ENCODE data around the gene MOB3C. TPM values are rescaled to one million over a fixed set of nuclear protein-coding genes. Genes with fewer than 3 reads are reported as not detected.
A peak's percentile ranks its signal among the peaks of the same experiment; 100 is the strongest.

The MOB3C gene
- total RNA-seq, 2 donors from 2014 or later = 12.3 to 20.7 TPM

GRCh38 chr1:46622344-46622743 is 5.7 kb upstream of the MOB3C start:
- no peak overlapping the region for H3K4me3 Mint-ChIP-seq
- H3K27me3 Mint-ChIP-seq = no peaks in the 10 kb centered on the region
- no peak overlapping the region for H3K27ac Mint-ChIP-seq
- DNase-seq (ENCODE audit: low spot score) = no peak
- no peaks in the 10 kb centered on the region for H3K36me3 Mint-ChIP-seq
- H3K4me1 Mint-ChIP-seq (ENCODE audit: low read depth in 2 of 2) = peaks cover 6 to 7% of the 10 kb centered on the region in 2 donors
- no peak for ATAC-seq
- no peaks in the 10 kb centered on the region for H3K9me3 Mint-ChIP-seq

- DNase-seq (ENCODE audit: low spot score) (no peak), ATAC-seq (no peak)
- no peak overlapping the region for H3K27ac Mint-ChIP-seq
- H3K4me1 Mint-ChIP-seq (ENCODE audit: low read depth in 2 of 2) = peaks cover 10 to 11% of the 10 kb centered on the region in 2 donors
- H3K27me3 Mint-ChIP-seq = no peaks in the 10 kb centered on the region
- H3K4me3 Mint-ChIP-seq = no peak overlapping the region
- H3K36me3 Mint-ChIP-seq = no peaks in the 10 kb centered on the region
- H3K9me3 Mint-ChIP-seq = no peaks in the 10 kb centered on the region
Observed at GRCh38 chr1:46621930-46622329, 5.3 kb upstream of the MOB3C start.

DNA sequence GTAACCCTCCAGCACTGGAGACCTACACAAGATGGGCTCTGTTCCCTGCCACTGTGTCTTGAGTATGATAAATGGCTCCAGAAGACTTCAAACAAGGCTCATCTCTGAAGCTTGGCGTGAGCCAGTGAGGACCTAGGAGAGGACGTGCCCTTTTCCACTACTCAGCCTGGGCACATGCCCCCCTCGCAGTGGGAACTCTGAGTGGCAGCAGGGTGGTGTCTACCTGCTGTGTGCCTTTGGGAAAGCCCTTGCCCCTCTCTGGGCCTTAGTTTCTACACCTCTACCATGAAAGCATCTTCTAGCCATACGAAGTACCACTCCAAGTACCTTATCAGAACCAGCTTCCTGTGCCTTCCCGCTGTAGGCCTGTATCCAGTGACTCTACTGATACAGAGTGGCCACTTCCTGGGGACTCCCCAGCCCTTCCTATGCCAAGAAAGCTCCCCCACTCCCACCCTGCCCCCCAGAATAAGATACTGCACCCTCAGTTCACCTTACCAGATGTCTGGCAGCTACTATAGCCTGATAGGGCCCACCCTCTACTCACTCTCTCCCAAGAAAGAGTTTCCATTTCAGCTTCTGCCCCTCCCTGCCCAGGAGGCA is 3.1 kb upstream of the MOB3C start:
- H3K4me1 Mint-ChIP-seq (ENCODE audit: low read depth in 2 of 2) = peaks cover 26% of the 10 kb centered on the region in 2 donors
- no peaks in the 10 kb centered on the region for H3K27me3 Mint-ChIP-seq
- H3K4me3 Mint-ChIP-seq = no peak overlapping the region
- no peaks in the 10 kb centered on the region for H3K9me3 Mint-ChIP-seq
- DNase-seq (ENCODE audit: low spot score) = no peak
- no peak overlapping the region for H3K27ac Mint-ChIP-seq
- no peak for ATAC-seq
- no peaks in the 10 kb centered on the region for H3K36me3 Mint-ChIP-seq

DNA sequence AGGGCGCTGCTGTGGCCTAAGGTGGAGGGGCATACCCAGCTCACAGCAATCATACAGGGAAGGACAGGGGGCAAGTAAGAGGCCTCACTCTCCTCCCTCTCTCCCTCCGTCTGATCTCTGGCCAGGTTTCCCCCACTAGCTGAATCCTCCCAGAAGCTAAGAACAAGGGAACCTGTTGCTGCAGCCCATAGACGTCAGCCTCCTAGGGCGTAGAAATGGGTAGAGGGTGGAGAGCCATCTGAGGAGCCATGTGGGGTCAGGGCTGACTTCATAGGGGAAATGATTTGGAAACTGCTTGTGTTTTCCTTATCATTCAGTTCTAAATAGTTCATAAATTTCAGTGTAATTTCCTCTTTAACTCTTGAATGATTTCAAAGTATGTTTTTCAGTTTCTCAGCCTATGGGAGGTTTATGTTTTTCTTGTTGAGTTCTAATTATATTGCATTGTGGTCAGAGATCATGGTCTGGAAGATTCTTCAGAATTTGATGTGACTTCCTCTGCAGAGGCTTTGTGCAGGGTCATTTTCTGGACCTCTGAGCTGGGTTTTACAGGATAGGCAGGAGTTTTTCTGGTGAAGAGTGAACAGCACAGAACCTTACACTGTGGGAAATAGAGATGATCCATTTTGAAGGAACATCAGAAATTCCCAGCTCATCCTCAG is 2.3 kb upstream of the MOB3C start:
- H3K27ac Mint-ChIP-seq = peak overlapping the region in 1 of 2 donors; percentile 91
- no peak for DNase-seq (ENCODE audit: low spot score)
- H3K4me3 Mint-ChIP-seq = no peak overlapping the region
- no peaks in the 10 kb centered on the region for H3K36me3 Mint-ChIP-seq
- no peaks in the 10 kb centered on the region for H3K27me3 Mint-ChIP-seq
- H3K4me1 Mint-ChIP-seq (ENCODE audit: low read depth in 2 of 2) = peaks cover 26% of the 10 kb centered on the region in 2 donors
- no peak for ATAC-seq
- no peaks in the 10 kb centered on the region for H3K9me3 Mint-ChIP-seq

- peaks cover 30 to 33% of the 10 kb centered on the region in 2 donors for H3K4me1 Mint-ChIP-seq (ENCODE audit: low read depth in 2 of 2)
Observed at GRCh38 chr1:46617833-46618232, 1.2 kb upstream of the MOB3C start.

GRCh38 chr1:46617108-46617800 is 643 bp upstream of the MOB3C start:
- no peak for DNase-seq (ENCODE audit: low spot score)
- peak overlapping the region; percentile 88 for H3K4me3 Mint-ChIP-seq
- no peak for ATAC-seq
- no peaks in the 10 kb centered on the region for H3K27me3 Mint-ChIP-seq
- peaks cover 32 to 38% of the 10 kb centered on the region in 2 donors for H3K4me1 Mint-ChIP-seq (ENCODE audit: low read depth in 2 of 2)
- H3K27ac Mint-ChIP-seq = peak overlapping the region; percentile 77 to 91
- H3K36me3 Mint-ChIP-seq = no peaks in the 10 kb centered on the region
- H3K9me3 Mint-ChIP-seq = no peaks in the 10 kb centered on the region

More at GRCh38 chr1:46617833-46618232, 1.2 kb upstream of the MOB3C start:
- ATAC-seq = no peak
- Mint-ChIP-seq H3K36me3 (no peaks in the 10 kb centered on the region), H3K9me3 (no peaks in the 10 kb centered on the region), H3K27me3 (no peaks in the 10 kb centered on the region), H3K27ac (peak overlapping the region; percentile 77 to 91), H3K4me3 (peak overlapping the region; percentile 88)
- DNase-seq (ENCODE audit: low spot score) = no peak

DNA sequence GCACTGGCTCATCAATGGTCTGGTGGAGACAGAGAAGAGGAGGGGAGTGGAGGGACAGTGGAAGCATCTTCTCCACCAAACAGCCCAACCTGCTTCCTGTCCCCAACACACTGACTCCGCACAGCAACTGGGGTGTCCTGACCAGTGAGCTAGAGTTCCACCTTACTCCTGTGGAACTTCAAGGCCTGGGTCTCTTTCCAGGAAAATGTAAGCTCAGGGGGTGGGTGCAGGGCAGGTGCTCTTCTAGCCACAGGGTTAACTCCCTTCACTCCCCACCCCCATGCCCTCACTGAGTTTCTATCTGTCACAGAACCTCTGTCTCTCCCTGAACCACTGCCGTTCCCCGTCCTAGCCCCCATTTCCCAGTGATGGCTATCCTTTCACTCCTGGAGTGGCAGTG is 876 bp downstream of the MOB3C start:
- H3K27ac Mint-ChIP-seq = peak overlapping the region; percentile 77 to 91
- H3K9me3 Mint-ChIP-seq = no peaks in the 10 kb centered on the region
- H3K4me1 Mint-ChIP-seq (ENCODE audit: low read depth in 2 of 2) = peaks cover 35 to 38% of the 10 kb centered on the region in 2 donors
- ATAC-seq (no peak), DNase-seq (ENCODE audit: low spot score) (no peak)
- H3K27me3 Mint-ChIP-seq = no peaks in the 10 kb centered on the region
- H3K4me3 Mint-ChIP-seq = peak overlapping the region; percentile 88
- H3K36me3 Mint-ChIP-seq = no peaks in the 10 kb centered on the region

- Mint-ChIP-seq H3K4me3 (peak overlapping the region; percentile 88), H3K4me1 (ENCODE audit: low read depth in 2 of 2) (peaks cover 35 to 38% of the 10 kb centered on the region in 2 donors), H3K27ac (peak overlapping the region; percentile 77 to 91), H3K36me3 (no peaks in the 10 kb centered on the region), H3K9me3 (no peaks in the 10 kb centered on the region), H3K27me3 (no peaks in the 10 kb centered on the region)
- ATAC-seq (no peak), DNase-seq (ENCODE audit: low spot score) (no peak)
Observed at GRCh38 chr1:46615088-46615487, 1.5 kb downstream of the MOB3C start.

GRCh38 chr1:46614604-46614984 is 2.0 kb downstream of the MOB3C start:
- DNase-seq (ENCODE audit: low spot score) = no peak
- Mint-ChIP-seq H3K4me1 (ENCODE audit: low read depth in 2 of 2) (peaks cover 38 to 42% of the 10 kb centered on the region in 2 donors), H3K27ac (peak overlapping the region in 1 of 2 donors; percentile 91), H3K4me3 (peak overlapping the region; percentile 88), H3K36me3 (no peaks in the 10 kb centered on the region), H3K9me3 (no peaks in the 10 kb centered on the region), H3K27me3 (no peaks in the 10 kb centered on the region)
- no peak for ATAC-seq

DNA sequence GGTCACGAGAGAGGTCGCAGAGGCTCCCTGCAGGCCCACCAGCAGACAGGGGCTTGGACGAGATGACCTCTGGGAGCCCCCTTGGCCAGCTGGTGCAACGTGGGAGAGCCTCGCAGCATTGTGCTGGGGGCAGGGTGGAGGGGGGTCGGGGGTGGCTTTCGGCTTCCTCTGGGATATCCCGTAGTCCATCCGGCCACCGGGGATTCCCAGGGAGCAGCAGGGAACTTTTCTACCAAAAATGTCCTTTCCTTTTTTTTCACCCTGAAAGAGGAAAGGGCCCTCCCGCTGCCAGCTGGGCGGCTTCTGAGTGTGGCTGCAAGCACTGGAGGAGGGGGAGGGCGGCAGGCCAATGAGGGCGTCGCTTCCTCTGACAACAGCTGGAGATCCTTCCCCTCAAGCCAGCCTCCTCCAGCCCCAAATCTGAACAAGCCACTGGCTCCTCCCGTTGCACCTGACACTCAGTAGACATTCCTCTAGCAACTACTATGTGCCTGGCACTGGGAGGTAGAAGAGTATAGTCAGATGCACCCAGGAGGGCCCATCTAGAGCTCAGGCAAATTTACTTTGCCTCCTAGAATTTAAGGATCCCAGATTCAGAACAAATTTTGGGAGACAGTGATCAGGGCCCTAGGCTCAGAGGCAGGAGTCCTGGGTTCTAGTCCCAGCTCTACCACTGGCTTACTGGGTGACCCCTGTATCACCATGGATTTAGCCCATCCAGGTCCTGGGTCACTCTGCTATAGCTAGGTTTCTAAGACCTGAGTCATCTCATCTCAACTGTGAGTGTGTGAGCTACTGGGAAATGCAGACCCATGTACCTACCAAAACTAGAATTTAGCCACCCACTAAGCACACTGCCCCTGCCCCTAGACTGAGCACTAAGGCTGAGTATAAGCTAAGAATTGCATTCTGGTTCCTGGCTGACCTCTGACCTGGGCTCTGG is 2.7 kb downstream of the MOB3C start:
- Mint-ChIP-seq H3K36me3 (no peaks in the 10 kb centered on the region), H3K27me3 (no peaks in the 10 kb centered on the region), H3K4me1 (ENCODE audit: low read depth in 2 of 2) (peaks cover 39 to 42% of the 10 kb centered on the region in 2 donors), H3K4me3 (peak overlapping the region; percentile 19), H3K27ac (peak overlapping the region in 1 of 2 donors; percentile 91), H3K9me3 (no peaks in the 10 kb centered on the region)
- peak; percentile 75 for DNase-seq (ENCODE audit: low spot score)
- ATAC-seq = peak in 1 of 2 donors; percentile 48

GRCh38 chr1:46612937-46613660 is 3.5 kb downstream of the MOB3C start:
- no peak for DNase-seq (ENCODE audit: low spot score)
- Mint-ChIP-seq H3K36me3 (no peaks in the 10 kb centered on the region), H3K27me3 (no peaks in the 10 kb centered on the region), H3K27ac (peak overlapping the region in 1 of 2 donors; percentile 70), H3K4me1 (ENCODE audit: low read depth in 2 of 2) (peaks cover 42% of the 10 kb centered on the region in 2 donors), H3K4me3 (peak overlapping the region; percentile 19), H3K9me3 (no peaks in the 10 kb centered on the region)
- ATAC-seq = no peak

DNA sequence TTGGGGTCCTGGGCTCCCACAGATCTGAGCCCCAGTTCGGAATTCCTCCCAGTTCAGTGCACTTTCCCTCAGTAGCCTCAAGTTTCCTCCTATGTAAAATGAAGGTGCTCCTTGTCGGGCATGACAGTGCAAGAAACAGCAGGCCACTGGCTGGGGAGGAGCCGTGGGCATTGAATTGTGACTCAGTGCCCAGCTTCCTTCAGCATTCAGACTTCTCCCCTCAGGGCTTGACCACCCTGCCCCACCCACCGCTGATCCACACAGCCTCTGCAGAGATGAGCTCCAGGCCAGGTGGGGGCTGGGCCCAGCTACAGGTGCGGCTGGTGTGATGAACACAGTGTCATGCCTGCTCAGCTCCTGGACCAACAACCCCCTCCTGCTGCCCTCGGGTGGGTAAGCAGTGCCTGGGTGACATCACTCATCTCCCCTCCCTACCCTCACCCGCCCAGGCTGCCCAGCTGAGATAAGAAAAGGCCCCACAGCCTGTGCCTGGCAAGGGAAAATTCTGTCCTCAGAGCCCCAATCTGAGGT is 4.9 kb downstream of the MOB3C start:
- Mint-ChIP-seq H3K9me3 (no peaks in the 10 kb centered on the region), H3K36me3 (no peaks in the 10 kb centered on the region), H3K27me3 (no peaks in the 10 kb centered on the region), H3K4me1 (ENCODE audit: low read depth in 2 of 2) (peaks cover 30 to 31% of the 10 kb centered on the region in 2 donors), H3K27ac (peak overlapping the region; percentile 39 to 56), H3K4me3 (no peak overlapping the region)
- DNase-seq (ENCODE audit: low spot score) (no peak), ATAC-seq (no peak)
